ENCODE results near the gene IRF2BP2. TPM values are rescaled to one million over a fixed set of nuclear protein-coding genes. Genes with fewer than 3 reads are reported as not detected.

Gene IRF2BP2
- total RNA-seq, 2 donors from 2014 or later: 157 to 164 TPM

DNA sequence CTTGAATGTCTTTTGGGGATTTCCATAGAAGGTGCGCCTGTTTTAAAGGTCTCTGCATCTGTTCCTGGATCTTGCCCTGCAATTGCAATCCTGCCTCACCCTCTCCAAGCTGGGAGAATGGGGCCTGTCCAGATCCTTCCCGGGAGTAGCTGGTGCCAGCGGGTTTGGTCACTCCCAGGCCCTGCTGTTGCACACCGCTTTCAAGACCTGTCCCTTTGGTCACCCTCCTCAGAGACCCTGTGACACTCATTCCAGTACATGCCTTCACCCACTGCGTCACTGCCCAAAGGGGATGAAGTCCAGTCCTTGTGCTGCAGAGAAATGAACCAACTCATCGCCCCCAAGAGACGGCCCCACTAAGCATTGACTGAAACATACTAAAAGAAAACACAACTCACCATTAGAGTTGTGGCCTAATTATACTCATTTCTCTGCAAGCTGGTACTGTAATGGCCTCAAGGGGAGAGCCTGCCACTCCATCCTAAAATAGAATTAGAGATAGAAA is 1.9 kb upstream of the IRF2BP2 start:
- peak; percentile 67 for DNase-seq
- H3K36me3 ChIP-seq: no peaks in the 10 kb centered on the region
- intact Hi-C loops (cut with DNase I): loop anchor here (2.0 kb wide), 1 partner anchor 105 kb away; no protein-coding TSS in a partner anchor
- H3K9ac ChIP-seq (ENCODE audit: low read depth in 2 of 2, low read length in 2 of 2): peak overlapping the region; percentile 90 to 100
- peak overlapping the region; percentile 2 for H3K4me3 ChIP-seq
- H3K4me1 ChIP-seq: peaks cover 15% of the 10 kb centered on the region
- H3K27ac ChIP-seq: peak overlapping the region; percentile 100
- TF ChIP-seq, protein P1, sequence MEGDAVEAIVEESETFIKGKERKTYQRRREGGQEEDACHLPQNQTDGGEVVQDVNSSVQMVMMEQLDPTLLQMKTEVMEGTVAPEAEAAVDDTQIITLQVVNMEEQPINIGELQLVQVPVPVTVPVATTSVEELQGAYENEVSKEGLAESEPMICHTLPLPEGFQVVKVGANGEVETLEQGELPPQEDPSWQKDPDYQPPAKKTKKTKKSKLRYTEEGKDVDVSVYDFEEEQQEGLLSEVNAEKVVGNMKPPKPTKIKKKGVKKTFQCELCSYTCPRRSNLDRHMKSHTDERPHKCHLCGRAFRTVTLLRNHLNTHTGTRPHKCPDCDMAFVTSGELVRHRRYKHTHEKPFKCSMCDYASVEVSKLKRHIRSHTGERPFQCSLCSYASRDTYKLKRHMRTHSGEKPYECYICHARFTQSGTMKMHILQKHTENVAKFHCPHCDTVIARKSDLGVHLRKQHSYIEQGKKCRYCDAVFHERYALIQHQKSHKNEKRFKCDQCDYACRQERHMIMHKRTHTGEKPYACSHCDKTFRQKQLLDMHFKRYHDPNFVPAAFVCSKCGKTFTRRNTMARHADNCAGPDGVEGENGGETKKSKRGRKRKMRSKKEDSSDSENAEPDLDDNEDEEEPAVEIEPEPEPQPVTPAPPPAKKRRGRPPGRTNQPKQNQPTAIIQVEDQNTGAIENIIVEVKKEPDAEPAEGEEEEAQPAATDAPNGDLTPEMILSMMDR (IDR thresholded peaks at IDR 0.05): no peak
- no peaks in the 10 kb centered on the region for H3K27me3 ChIP-seq
- no peaks in the 10 kb centered on the region for H3K9me3 ChIP-seq

DNA sequence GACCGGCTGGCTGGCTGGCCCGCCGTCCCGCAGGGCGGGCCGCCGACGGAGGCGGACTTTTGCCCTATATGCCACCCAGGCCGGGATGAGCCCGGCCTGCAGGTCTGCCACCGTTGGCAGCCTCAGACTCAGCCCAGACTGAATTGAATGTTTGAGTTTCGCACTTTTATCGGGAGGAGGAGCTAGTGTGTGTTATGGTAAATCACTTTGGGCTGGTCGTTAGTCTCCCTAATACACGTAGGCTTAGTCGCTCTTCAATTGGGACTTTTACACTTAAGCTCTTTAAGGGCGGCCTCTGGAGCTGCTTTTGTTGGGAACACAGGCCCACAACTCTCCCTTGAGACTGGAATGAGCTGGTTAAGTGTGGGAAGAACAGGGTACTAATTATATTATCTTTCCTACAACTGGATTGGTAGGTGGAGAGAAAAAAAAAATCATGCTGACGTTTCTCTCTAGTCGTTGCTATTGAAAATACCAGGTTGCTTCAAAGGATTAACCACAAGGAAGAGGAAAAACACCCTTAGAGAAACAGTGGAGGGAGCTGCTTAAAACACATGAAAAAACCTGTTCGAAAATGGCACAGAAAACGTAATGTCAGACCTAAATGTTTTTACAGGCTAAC is 1.4 kb upstream of the IRF2BP2 start:
- peaks cover 13% of the 10 kb centered on the region for H3K4me1 ChIP-seq
- intact Hi-C loops (cut with DNase I): loop anchor here (2.0 kb wide), 1 partner anchor 105 kb away; no protein-coding TSS in a partner anchor
- H3K9me3 ChIP-seq: no peaks in the 10 kb centered on the region
- no peaks in the 10 kb centered on the region for H3K27me3 ChIP-seq
- TF ChIP-seq, protein P1 (IDR thresholded peaks at IDR 0.05): no peak
- H3K27ac ChIP-seq: peak overlapping the region; percentile 100
- DNase-seq: peak; percentile 83
- H3K36me3 ChIP-seq: no peaks in the 10 kb centered on the region
- H3K4me3 ChIP-seq: peak overlapping the region; percentile 44
- peak overlapping the region; percentile 90 to 100 for H3K9ac ChIP-seq (ENCODE audit: low read depth in 2 of 2, low read length in 2 of 2)

DNA sequence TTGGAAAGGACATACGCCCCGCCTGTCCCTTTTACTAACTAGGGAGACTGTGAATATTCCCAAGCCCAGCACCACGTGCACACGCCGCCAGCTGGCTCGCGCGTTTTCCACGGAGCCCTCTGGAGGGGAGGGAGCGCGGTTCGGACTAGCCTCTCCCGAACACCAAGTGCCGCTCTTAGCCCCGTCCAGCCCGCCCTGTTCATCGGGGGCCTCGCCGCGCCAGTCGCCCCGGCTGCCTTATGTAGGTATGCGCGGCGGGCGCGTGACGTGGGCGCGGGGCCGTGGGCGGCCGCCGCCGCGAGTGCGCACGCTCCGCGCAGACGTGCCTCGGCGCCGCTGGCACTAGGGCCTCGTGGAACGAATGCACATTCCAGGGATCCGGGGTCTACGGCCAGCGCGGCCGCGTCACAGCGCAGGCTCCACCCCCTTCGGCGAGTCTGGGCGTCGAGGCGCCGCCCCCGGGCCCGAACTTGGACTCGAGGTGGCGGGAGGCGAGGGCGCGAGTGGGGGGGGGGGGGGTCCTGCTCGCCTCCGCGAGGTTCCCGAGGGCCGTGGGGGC is 767 bp upstream of the IRF2BP2 start:
- DNase-seq: peak; percentile 95
- H3K9me3 ChIP-seq: no peaks in the 10 kb centered on the region
- H3K9ac ChIP-seq (ENCODE audit: low read depth in 2 of 2, low read length in 2 of 2): peak overlapping the region; percentile 90 to 100
- H3K4me1 ChIP-seq: peaks cover 13% of the 10 kb centered on the region
- intact Hi-C loops (cut with DNase I): loop anchor here (2.0 kb wide), 1 partner anchor 106 kb away; no protein-coding TSS in a partner anchor
- H3K36me3 ChIP-seq: no peaks in the 10 kb centered on the region
- TF ChIP-seq, protein P1 (IDR thresholded peaks at IDR 0.05): no peak
- H3K4me3 ChIP-seq: peak overlapping the region; percentile 44
- no peaks in the 10 kb centered on the region for H3K27me3 ChIP-seq
- peak overlapping the region; percentile 100 for H3K27ac ChIP-seq

DNA sequence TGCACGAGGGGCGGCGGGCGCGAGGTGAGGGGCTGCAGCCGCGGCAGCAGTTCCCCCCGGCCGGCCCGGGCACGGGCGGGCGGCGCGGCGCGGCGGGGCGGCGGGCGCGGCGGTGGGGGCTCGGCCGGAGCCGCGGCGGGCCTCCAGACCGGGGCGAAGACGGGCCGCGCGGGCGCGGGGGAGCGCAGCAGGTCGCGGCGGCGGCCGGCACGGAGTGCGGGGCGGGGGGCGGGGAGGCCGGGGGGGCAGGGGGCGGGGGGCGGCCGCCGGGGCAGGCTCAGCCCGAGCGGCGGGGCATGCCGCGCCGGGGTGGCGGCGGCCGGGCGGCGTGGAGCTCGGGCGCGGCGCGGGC is 311 bp downstream of the IRF2BP2 start:
- H3K4me3 ChIP-seq: peak overlapping the region; percentile 44
- peak overlapping the region; percentile 100 for H3K27ac ChIP-seq
- TF ChIP-seq, protein P1 (IDR thresholded peaks at IDR 0.05): no peak
- peak overlapping the region in 1 of 2 donors; percentile 99 for H3K9ac ChIP-seq (ENCODE audit: low read depth in 2 of 2, low read length in 2 of 2)
- no peaks in the 10 kb centered on the region for H3K9me3 ChIP-seq
- intact Hi-C loops (cut with DNase I): loop anchor here (2.0 to 5.0 kb wide), 2 partner anchors 107 to 473 kb away; no protein-coding TSS in a partner anchor
- DNase-seq: no peak
- H3K4me1 ChIP-seq: peaks cover 13% of the 10 kb centered on the region
- H3K27me3 ChIP-seq: no peaks in the 10 kb centered on the region
- no peaks in the 10 kb centered on the region for H3K36me3 ChIP-seq

DNA sequence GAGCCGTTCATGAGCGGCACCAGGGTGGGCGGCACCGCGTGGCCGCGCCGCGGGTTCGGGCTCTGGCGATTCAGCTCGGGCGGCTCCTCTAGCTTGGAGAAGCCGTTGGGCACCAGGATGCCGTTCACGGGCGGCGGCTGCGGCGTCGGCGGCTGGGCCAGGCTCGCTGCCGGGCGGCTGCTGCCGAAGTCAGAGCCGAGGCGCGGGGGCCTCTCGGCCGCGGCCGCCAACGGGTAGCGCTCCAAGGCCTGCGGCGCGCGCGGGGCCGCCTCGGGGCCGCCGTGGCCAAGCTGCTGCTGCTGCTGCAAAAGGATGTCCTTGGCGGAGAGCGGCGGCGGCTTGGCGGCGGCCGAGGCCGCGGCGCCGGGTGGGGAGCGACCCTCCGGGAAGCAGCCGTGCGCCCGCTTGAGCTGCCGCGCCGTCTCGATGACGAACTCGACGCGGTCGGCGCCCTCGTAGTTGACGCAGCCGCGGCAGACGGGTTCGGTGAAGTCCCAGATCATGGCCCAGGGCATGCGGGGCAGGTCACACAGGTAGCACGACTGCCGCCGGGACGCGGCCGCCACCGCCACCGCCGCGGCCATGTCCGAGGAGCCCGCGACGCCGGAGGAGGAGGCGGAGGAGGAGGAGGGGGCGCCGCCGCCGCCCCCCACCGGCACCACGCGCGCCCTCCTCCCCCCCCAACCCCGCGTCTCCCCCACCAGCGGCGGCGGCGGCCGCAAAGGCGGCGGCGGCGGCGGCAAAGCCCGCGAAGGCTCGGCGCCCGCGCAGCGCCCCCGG is 877 bp downstream of the IRF2BP2 start:
- no peaks in the 10 kb centered on the region for H3K27me3 ChIP-seq
- intact Hi-C loops (cut with DNase I): loop anchor here (5.0 kb wide), 1 partner anchor 473 kb away; no protein-coding TSS in a partner anchor

More for the DNA sequence above, 877 bp downstream of the IRF2BP2 start:
- no peaks in the 10 kb centered on the region for H3K36me3 ChIP-seq
- H3K4me3 ChIP-seq: peak overlapping the region; percentile 85
- DNase-seq: no peak
- H3K9me3 ChIP-seq: no peaks in the 10 kb centered on the region
- TF ChIP-seq, protein P1 (IDR thresholded peaks at IDR 0.05): no peak
- H3K9ac ChIP-seq (ENCODE audit: low read depth in 2 of 2, low read length in 2 of 2): peak overlapping the region; percentile 99 to 100
- H3K4me1 ChIP-seq: peaks cover 11% of the 10 kb centered on the region
- peak overlapping the region; percentile 99 for H3K27ac ChIP-seq

All from colonic mucosa (tissue), 4 donors.